Stimulated activated CD4-positive, alpha-beta T cell treated with anti-CD3 and anti-CD28 coated beads, Interleukin-15, amount 100 ng/mL, for 24 hours (primary cell): ENCODE measurements around the gene ADCY10.

Experiments used
- DNase-seq: peaks from one replicate; pipeline ENCODE4 v3.0.0-alpha.2; 2020

Gene ADCY10

DNA sequence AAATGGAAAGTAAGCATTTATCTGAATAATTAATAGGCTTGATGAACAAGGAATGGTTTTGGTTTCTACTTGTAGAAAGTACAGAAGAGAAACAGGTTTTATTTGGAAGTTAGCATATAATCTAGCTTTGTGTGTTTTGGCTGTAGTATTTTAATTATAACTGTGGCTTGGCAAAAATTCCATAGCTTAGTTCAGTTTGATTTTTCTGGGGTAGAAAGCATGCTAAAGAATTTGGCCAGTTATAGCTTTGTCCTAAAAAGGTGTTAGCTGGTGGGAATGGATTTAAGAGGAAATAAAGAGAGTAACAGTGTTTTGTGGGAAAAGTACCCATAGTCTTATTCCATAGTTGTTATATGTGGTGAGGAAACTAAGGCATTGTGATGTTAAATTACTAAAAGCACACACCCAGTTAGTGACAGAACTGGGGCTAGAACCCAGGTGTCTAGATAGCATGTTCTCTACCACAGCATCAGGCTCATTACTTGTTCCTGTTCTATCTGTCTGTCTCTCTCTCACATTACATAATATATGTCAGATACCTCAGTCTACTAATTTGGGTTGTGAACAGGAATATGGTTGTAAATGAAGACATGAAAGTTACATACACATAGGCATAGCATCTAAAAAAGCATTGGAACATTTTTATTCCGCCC, 137.2 kb downstream of the ADCY10 start:
- DNase-seq, result no peak

DNA sequence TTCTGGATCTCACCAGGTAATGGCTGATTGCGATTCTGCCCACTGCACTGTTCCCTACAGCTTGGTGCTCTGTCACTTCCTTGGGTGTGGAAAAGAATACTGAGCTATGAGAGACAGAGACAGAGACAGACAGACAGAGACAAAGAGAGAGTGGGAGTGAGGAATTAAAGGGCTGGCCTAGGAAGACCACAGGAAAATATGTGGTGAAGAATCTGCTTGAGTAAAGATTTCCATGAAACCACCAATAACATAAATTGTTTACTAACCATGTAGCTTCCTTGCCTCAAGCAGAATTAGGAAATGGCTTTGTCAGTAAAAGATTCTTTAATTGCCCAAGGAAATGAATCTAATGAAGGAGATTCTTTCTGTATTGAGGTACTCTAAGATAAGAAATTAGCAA, 137.8 kb downstream of the ADCY10 start:
- no peak for DNase-seq

DNA sequence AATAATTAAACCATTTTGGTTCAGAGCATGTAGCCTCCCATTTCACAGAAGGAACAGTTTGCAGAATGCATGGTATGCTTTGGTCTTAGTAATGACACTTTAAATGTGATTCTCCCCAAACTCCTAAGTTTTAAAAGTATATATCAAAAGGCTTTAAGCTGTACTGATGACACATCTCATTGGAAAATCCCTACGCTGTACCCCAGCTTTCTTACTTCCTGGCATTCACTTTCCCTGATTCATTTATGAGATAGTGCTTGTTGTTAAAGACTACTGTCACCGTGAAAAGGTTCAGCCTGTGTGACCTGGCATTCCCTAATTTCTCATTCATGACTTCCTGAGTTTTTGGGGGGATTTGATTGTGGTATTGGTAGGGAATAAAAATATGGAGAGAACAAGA, 138.8 kb downstream of the ADCY10 start:
- DNase-seq, result no peak

DNA sequence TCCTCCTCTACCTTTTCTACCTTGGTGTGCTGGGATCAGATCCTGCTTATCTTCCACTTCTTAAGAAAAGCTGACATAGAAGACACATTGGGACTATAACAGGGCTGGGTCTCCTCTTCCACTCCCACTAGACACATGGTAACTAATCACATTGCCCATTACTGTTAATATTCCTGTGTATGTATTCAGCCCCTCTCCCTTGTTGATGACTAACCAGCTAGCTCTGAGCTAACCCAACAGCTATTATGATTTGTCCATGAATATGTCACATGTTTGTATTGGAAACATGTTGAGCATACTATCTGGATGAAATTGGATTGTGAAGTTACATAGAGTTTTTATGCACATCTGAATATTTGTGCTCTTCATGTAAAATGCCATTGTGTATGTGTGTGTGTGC, 139.2 kb downstream of the ADCY10 start:
- DNase-seq, result no peak

DNA sequence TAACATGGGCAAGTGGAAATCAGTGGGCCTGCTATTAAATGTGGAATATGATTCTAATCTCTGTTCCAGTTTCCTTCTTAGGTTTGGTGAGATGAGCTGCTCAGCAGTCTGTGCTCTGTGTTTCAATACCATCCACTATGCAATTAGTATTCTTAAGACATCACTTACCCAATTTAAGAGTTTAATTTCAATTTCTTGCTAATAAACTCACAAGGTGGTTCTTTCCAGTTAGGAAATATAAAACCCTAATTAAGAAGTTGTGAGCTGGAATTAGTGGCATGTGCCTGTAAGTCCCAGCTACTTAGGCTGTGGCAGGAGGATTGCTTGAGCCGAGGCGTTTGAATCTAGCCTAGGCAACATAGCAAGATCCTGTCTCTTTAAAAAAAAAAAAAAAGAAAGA, 140.4 kb downstream of the ADCY10 start:
- DNase-seq, result no peak

DNA sequence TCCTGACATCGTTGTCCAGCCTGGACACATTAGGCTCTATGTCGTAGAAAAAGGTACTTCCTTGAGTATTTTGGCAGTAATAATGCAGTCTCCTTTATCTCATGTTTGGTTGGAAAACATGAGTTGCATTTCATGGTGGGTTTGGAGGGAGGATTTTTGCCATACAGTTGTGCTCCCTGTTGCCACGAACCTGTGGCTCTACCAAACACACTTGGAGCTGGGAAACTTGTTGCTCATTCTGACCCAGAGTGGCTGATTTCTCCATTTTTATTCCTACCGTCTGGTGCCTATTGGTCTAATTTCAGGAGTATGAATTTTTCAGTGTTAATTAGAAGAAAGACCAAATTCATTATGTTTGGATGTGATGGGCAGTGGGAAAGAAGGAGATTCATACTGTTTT, 141.5 kb downstream of the ADCY10 start:
- no peak for DNase-seq

DNA sequence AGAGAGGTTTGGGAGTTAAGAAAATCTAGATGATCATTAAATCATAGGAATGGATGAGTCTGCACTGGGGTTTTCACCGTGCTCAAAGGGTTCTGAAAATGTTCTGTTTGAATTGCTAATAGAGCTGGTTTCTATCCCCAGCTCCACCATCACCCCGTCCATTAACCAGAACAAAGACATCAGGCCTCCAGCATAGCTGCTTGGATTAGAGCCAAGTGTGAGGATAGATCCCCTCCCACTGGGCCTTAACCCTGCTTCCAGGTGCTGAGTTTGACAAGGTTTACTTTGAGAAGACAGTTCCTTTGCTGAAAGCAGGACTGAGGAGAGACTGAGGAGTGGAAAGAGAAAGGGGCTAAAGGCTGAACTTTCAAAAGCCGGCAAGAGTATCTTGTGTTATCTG, 143.8 kb downstream of the ADCY10 start:
- DNase-seq, result no peak

DNA sequence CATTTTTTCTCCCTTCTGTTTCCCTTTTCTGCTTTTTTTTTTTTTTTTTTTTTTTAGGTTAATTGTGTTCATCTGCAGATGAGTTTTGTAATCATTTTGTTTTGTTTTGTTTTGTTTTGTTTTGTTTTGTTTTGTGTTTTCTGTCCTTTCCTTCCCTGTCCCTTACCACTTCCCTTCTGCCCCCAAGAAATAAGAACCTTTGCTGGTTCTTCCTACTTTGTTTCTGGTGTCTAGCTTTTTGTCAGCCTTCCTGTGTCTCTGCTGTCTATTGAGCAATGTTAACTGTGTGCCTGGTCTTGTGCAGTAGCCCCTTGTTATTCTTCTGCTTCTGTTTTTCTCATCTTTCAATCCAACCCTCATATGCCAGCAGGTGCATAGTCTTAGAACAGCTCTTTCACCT, 146.2 kb downstream of the ADCY10 start:
- no peak for DNase-seq

DNA sequence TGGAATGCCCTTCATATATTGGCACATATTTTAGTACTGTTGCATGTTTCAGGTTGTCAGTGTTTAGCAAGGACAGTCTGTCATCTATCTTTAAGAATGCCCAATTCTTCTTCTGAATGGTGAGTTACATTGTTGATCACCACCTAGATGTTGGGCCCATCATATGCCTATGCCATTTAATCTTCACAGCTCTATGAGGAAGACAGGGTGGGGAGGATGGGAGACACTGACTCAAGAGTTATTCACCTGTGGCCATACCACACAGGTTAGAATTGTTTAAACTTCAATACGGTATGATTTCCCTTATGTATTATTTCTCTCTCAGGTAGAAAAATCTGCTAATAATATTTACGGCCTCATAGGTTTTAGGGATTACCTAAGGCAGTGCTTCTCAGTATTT, 147.4 kb downstream of the ADCY10 start:
- DNase-seq, result no peak

DNA sequence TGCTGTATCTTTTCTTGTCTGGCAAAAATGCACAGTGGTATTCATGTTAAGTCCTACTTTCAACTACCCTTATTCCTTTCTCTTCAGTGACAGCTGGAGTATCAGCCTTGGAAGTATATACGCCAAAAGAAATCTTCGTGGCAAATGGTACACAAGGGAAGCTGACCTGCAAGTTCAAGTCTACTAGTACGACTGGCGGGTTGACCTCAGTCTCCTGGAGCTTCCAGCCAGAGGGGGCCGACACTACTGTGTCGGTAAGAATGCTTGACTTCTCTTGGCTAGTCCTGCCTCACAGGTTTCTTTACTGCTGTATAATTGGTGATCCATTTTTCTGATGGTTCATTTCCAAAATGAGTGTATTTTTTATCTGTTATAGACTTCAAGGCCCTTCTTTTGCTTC, 148.4 kb downstream of the ADCY10 start:
- no peak for DNase-seq

DNA sequence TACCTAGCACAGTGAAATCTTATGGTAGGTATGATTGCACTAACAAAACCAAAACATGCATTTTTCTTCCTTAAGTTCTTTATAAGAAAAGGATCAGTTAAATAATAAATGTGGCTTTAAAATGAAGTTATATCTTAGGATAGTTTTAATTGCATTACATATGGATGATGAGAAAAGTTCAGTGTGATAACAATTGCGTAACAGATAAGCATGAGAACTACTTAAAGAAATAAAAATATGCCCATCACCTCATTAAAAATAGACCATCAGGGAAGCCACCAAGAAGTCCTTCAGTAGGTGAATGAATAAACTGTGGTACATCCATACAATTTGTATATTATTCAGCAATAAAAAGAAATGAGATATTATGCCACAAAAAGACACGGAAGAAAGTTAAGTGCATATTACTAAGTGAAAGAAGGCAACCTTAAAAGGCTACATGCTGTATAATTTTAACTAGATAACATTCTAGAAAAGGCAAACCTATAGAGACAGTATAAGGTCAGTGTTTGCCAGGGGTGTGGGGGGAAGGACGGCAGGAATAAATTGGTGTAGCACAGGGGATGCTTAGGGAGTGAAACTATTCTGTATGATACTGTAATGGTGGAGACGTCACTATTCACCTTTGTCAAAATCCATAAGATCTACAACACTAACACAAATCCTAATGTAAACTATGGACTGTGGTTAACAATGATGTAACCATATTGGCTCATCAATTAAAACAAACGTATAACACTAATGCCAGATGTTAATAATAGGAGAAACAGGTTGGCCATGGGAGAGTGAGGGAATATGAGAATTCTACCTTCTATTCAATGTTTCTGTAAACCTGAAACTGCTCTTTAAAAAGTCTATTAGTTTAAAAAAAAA, 149.2 kb downstream of the ADCY10 start:
- no peak for DNase-seq

DNA sequence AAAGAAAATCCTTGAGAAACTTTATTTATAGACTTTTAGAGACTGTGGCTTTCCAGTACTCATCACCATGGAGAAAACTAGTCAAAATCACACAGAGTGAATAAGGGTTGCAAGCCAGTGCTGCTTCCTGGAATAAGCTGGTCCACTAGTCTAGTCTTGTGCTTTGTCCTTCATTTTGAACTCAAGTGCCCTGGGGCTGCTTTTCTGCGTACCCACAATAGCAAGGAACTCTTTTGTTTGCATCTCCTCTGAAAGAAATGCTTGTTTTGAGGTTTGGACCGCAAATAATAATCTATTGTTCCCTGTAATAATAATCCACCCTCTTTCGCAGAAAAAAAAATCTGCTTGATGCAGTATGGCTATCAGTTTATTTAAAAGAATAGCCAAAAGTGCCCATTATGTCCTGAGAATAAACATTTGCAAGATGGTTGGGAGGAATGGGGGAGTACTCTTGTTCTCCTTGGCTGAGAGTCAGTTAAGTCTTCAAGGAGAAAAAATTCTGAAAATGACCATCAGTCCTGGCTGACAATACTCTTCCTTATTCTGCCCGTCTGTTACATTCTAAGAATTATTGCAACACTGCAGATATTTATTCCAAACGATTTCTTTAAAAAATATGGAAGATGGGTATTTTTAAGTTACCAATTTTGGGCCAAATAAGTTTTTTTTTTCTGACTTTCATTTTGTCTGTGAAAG, 150.3 kb downstream of the ADCY10 start:
- DNase-seq, result no peak

DNA sequence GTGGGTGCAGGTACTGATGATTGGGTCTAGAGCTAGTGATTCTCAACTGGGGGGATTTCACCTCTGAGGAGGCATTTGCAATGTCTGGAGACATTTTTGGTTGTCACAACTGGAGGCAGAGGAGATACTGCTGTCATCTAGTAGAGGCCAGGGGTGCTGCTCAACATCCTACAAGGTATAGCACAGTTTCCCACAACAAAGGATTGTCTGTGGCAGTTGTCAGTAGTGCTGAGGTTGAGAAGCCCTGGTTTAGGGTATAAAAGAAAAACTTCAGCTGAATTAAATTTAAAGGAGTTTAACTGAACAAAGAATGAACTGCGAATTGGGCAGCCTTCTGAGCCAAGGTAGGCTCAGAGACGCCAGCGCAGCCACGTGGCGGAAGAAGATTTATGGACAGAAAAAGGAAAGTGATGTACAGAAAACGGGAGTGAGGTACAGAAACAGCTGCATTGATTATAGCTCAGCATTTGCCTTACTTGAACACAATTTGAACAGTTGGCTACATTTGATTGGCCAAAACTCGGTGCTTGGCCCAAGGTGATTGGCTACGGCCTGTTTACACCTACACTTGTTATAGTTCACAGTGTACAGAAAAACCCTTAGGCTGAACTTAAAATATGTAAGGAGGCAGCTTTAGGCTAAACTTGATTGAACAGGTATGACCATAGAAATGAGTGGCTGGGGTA, 151.7 kb downstream of the ADCY10 start:
- no peak for DNase-seq

DNA sequence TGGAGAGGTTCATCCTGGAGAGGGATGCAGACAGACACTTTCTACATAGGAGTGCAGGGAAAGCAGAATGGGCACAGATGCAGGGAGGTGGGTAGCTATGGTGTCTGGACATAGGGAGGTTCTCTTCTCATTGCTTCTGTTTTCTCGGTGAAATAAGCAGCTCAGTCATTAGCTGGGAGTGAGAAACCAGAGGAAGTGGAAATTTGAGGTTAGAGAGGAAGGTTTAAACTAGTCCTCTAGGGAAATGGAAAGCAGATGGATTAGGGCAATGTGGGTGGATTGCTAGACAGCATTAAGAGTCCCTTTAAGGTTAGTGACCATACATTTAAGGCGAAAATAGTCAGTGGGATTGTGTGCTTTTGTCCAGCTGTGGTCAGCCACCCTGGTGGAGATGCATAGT, 152.5 kb downstream of the ADCY10 start:
- no peak for DNase-seq
